Thymus (tissue), 11 donors: ENCODE results near the gene CMSS1. TPM values are rescaled to one million over a fixed set of nuclear protein-coding genes. Genes with fewer than 3 reads are reported as not detected.

Experiments used
- DNase-seq, 9 donors: peaks; one replicate each; pipeline ENCODE4 v3.0.0-alpha.2; 2013; ENCODE audit warnings: low spot score in 9 of 9, low read depth in 6 of 9, missing footprints in 1 of 9
- H3K27ac ChIP-seq, 2 donors: one replicate each; pipeline ENCODE4 v1.5.1; 2013; ENCODE audit warnings: control low read depth in 1 of 2, low read depth in 1 of 2, low read length in 1 of 2, mild to moderate bottlenecking in 1 of 2, moderate library complexity in 1 of 2
- H3K27me3 ChIP-seq, 2 donors: one replicate each; pipeline ENCODE4 v1.5.1; 2013; ENCODE audit warnings: low read length in 1 of 2; ENCODE audit not compliant: control insufficient read depth in 2 of 2, insufficient read depth in 1 of 2
- H3K36me3 ChIP-seq, 2 donors: one replicate each; pipeline ENCODE4 v1.5.1; 2013; ENCODE audit warnings: low read length in 1 of 2, mild to moderate bottlenecking in 1 of 2, moderate library complexity in 1 of 2; ENCODE audit not compliant: control insufficient read depth in 2 of 2, insufficient read depth in 2 of 2
- H3K4me1 ChIP-seq, 2 donors: one replicate each; pipeline ENCODE4 v1.5.1; 2013; ENCODE audit warnings: low read length in 2 of 2; ENCODE audit not compliant: control insufficient read depth in 2 of 2, insufficient read depth in 2 of 2
- H3K4me3 ChIP-seq, 2 donors: one replicate each; pipeline ENCODE4 v1.5.1; 2013; ENCODE audit warnings: low read length in 2 of 2, control low read depth in 1 of 2, mild to moderate bottlenecking in 1 of 2
- H3K9me3 ChIP-seq, 2 donors: one replicate each; pipeline ENCODE4 v1.5.1; 2013; ENCODE audit warnings: low read length in 1 of 2, mild to moderate bottlenecking in 1 of 2; ENCODE audit not compliant: control insufficient read depth in 2 of 2, insufficient read depth in 1 of 2
- WGBS: extraction: QIAGEN DNeasy Blood & Tissue Kit; methylation state at CpG from one replicate; pipeline ENCODE4 v1.1.7; 2013; 5-methylcytosine and 5-hydroxymethylcytosine counted together
- polyA plus RNA-seq: library from polyadenylated mRNA; stranded (reverse); fragments of 200-250 nt; gene quantifications from one replicate; pipeline ENCODE4 v1.2.3, GENCODE V29; 2013
- total RNA-seq: library from RNA; stranded (reverse); fragments of 120-200 nt; gene quantifications from one replicate; pipeline ENCODE4 v1.2.4, GENCODE V29; 2013
- donor health status: healthy.

The CMSS1 gene
- total and polyA plus RNA-seq, 2 donors = 27.3 to 39.0 TPM

DNA sequence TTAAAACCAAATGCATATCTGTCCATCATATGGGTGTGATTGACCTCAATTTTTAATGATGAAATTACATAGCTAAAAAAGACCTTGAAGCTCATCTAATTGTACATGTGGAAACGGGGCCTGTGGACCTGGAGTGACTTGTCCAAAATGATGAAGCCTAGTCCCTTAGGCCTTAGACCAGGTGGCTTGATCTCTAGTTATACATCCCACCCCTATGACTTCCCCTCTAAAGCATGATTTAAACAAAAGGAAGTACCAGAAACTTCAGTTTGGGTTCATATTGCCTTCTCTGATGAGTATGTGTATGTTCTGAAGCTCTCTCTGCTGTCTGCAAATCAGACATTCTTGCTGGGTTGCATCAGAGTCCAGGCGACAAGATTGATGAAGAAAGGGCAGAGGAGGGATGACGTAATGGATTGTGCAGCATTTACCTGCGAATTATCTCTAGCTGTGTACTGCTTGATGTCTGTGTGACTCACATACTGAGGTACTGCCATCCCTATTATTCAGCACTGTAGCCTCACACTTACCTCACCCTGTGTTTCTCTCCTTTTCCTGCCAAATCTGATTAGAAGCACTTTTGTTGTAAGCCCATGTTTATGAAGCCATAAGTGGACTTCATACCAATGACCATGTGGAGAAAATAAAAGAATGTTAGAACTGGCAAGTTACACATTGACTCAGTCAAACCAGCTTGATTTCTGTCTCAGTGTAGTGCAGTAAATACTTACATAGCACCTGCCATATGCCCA lies 185.1 kb downstream of the CMSS1 start:
- 95% methylated on average over 4 of the region's 4 CpGs for WGBS
- peaks cover 0 to 4% of the 10 kb centered on the region in 2 donors for H3K4me1 ChIP-seq
- H3K27me3 ChIP-seq = no peaks in the 10 kb centered on the region
- H3K27ac ChIP-seq = peak overlapping the region in 1 of 2 donors; percentile 9
- no peaks in the 10 kb centered on the region for H3K9me3 ChIP-seq
- no peak overlapping the region for H3K4me3 ChIP-seq
- no peak for DNase-seq
- H3K36me3 ChIP-seq = no peaks in the 10 kb centered on the region

DNA sequence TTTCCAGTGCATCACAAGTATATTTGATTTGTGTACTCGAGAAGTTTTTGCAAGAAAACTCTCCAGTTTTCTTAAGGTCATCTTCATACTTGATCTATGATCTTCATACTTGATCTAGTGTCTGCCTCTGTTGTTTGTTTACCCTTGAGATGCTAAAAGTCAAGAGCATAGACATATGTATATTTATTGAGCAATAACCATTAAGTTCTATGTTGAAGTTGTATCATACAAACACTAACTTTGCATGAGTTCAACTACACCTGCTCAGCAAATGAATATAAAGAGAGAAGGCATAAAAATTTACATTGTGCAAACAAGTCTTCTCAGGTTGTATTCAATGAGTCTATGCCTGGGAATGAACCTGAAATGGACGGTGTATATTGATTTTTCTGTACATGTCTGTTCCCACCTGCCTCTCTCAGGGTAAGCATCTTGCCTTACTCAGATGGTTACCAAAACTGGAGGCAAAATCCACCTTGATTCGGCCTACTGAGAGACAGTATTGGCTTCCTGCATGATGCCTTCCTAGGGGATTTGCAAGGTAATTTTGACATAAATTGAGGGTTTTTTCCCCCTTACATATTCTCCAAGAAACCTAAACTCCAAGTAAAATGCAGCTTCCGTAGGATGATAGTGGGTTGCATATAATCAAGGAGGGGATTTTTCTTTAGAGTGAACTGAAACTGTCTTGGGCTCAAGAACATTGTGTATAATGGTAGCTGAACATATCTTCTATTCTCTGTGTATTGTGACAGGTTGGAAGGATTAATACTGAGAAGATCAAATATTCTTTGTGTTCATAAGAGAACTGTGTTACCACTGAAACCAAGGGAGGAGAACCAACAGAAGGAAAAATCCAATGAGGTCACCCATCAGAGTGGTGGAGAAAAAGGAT lies 186.2 kb downstream of the CMSS1 start:
- Histone ChIP-seq H3K27me3 (no peaks in the 10 kb centered on the region), H3K36me3 (no peaks in the 10 kb centered on the region), H3K4me3 (no peak overlapping the region), H3K4me1 (peaks cover 0 to 4% of the 10 kb centered on the region in 2 donors), H3K27ac (no peak overlapping the region), H3K9me3 (no peaks in the 10 kb centered on the region)
- DNase-seq = no peak
- 96% methylated on average over 4 of the region's 4 CpGs for WGBS

DNA sequence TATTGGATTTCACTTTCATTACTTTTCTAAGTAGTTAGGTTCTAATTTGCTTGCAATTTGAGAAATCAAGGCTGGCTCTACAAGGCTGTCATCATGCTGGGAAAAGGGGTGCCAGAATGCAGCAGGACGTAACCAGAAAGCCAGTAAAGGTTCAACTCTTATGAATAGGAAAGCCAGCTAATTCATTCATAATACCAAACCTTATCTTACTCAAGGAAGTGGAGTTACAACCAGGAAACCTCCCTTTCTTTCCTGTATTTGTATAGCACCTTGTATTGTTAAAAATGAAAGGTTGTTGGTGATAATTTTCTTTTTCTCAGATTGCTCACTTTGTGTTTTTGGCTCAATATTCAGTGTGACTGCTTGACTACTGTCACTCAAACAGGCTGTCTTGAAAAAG lies 187.3 kb downstream of the CMSS1 start:
- no peak for DNase-seq
- Histone ChIP-seq H3K4me1 (peaks cover 0 to 4% of the 10 kb centered on the region in 2 donors), H3K27me3 (no peaks in the 10 kb centered on the region), H3K4me3 (no peak overlapping the region), H3K9me3 (no peaks in the 10 kb centered on the region), H3K27ac (no peak overlapping the region), H3K36me3 (no peaks in the 10 kb centered on the region)
- WGBS = 96% methylated on average over 1 of the region's 1 CpG

DNA sequence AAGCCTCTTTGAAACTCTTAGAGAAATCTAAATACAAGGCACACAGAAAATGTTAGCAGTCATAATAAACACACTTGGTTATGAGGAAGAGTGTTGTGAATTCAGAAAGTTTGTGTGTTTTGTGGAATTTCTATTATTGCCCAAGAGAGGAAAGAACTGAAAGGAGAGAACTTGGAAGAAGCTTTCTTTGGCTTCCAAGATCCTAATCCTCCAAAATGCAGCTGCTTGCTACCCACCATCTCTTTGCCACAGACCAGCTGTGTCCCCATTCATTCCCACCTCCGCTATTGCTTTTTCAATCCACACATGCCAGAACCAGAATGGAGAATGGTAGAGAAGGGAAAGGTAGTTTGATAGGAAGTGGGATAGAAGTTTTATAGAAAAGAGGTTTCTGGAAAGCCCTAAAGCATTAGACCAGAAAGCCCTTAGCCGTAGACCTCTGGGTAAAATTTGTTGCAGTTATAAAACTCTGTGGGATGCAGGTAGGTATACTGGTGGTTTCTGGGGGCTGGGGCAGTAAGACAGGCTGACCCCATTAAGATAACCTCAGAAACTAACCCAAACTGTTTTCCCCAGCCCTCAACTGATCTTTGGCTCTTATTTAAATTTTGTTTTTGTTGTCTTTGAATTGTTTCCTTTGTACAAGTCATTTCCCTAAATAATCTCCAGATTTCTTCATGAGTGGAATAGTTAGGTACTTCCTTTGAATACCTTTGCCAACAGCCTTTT lies 188.2 kb downstream of the CMSS1 start:
- no peaks in the 10 kb centered on the region for H3K36me3 ChIP-seq
- H3K27ac ChIP-seq = no peak overlapping the region
- 76% methylated on average over 2 of the region's 2 CpGs for WGBS
- H3K4me1 ChIP-seq = peaks cover 0 to 4% of the 10 kb centered on the region in 2 donors
- DNase-seq = no peak
- H3K27me3 ChIP-seq = no peaks in the 10 kb centered on the region
- no peak overlapping the region for H3K4me3 ChIP-seq
- H3K9me3 ChIP-seq = no peaks in the 10 kb centered on the region

DNA sequence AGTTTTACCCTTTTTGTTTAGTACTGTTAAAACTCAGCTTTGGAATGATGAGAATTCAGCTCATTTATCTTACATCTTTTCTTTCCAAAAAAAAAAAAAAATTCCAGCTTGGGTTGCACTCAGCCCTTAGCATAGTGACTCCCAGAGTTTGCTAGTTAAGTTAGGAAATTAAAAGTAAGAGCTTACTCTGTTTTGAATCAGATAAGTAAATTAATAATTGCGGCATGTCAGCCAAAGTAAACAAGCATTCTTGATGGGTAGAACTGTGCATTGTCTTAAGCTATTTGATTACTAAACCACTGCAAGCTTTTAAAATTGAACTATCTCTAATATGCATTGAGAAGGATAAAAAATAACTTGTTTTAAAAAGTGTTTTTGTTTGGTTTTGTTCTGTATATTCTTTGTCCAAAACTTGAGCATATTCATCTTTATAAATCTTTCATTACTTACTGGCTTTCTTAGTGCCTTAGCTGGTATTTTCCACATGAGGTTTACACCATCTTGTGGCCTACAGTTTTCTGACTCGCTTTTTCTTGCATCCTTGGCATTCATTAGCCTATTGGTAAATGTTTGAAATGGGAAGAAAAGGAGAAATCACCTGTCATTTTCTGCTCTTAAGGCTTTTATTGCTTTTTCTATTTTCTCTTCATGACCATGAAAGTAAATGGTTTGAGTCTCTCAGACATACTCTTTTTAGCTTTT lies 189.1 kb downstream of the CMSS1 start:
- DNase-seq = no peak
- H3K27ac ChIP-seq = no peak overlapping the region

DNA sequence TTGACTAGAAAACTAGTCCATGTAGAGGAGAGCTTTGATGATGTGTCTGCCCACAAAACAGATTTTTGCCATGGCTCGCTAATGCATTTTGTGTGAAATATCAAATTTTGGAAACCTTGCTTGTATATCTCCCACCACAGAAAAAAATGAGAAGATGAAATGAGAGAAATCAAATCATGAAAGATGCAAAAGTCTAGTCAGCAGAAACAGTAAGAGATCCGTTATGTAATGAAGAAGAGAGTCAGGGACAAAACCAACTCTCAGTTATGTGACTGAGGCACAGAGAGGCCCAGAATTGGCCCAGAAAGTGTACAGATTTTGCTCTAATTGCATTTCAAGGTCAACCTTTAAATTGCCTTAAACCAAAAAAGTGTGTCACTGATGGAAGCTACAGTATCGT lies 189.7 kb downstream of the CMSS1 start:
- Histone ChIP-seq H3K27me3 (no peaks in the 10 kb centered on the region), H3K9me3 (no peaks in the 10 kb centered on the region), H3K4me3 (no peak overlapping the region), H3K27ac (no peak overlapping the region), H3K4me1 (peaks cover 0 to 4% of the 10 kb centered on the region in 2 donors), H3K36me3 (no peaks in the 10 kb centered on the region)
- 97% methylated on average over 3 of the region's 3 CpGs for WGBS
- DNase-seq = no peak

More for the DNA sequence above, 189.1 kb downstream of the CMSS1 start:
- Histone ChIP-seq H3K4me3 (no peak overlapping the region), H3K9me3 (no peaks in the 10 kb centered on the region), H3K27me3 (no peaks in the 10 kb centered on the region), H3K4me1 (peaks cover 0 to 4% of the 10 kb centered on the region in 2 donors), H3K36me3 (no peaks in the 10 kb centered on the region)
- 94% methylated on average over 2 of the region's 2 CpGs for WGBS

DNA sequence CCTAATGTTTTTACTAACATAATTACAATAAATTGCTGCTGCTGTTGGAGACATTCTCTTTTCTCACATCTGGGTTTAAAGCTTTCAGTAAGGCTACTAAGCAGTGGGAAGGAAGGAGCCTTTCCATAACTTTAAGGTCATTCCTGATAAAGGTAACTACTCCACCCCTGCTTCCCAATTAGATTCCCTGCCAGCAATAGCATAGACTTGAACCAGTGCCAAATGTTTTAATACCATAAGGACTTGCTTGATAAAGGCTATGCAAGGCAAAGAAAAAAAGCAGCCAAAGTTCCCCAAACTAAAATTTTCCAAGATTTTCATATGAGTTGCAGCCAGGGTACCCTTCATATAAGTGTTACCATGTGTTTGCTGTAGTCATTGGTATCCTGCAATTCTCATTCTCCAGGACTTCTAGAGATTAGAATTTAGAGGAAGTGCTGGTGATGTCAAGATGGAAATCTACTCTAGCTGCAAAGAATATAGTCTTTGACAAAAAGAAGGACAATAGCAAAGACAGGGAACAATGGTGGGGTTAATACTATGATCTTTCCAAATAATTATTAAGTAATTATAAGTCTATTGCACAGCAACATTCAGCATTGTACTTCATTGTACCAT lies 190.5 kb downstream of the CMSS1 start:
- H3K27ac ChIP-seq = no peak overlapping the region
- DNase-seq = no peak
- no peaks in the 10 kb centered on the region for H3K36me3 ChIP-seq
- H3K9me3 ChIP-seq = no peaks in the 10 kb centered on the region
- no peaks in the 10 kb centered on the region for H3K27me3 ChIP-seq
- no peak overlapping the region for H3K4me3 ChIP-seq
- peaks cover 0 to 4% of the 10 kb centered on the region in 2 donors for H3K4me1 ChIP-seq

DNA sequence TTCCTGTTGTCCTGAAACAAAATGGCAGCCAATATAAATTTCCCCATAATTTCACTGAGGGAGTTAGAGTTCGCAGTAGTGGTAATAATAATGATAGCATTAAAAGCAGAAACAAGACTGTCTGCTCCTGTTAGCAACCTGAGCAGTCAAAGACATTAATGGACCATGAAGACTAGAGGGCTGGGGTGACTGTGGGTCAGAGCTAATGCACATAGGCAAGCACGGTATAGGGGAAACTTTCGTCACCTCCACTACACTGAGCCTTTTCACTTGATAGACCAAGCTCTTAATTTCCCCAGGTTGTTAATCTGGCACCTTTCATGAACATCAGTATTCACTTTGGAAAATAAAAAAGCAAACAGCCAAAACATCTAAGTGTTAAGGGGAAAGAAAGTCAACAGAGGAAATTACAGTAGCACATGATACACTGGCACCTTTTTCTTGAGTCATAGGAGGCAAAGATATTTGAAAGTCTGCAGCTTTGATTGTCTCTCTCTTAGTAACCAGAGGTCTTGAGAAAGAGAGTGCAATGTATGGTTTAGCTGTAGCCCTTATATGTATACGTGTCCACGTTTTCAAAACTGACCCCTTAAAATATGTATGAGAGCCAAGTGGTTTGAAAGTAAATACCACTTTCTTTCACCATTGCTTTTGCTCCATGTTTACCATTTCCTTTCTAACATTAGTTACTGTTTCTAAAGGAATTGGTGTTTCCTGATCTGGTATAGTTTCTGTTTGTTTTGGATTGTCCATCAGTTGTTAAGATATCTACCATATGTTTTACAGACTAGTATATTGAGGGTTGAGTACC lies 191.8 kb downstream of the CMSS1 start:
- WGBS = 86% methylated on average over 5 of the region's 5 CpGs
- no peaks in the 10 kb centered on the region for H3K36me3 ChIP-seq
- H3K4me3 ChIP-seq = no peak overlapping the region
- H3K27ac ChIP-seq = no peak overlapping the region
- H3K9me3 ChIP-seq = no peaks in the 10 kb centered on the region
- DNase-seq = no peak
- peaks cover 0 to 4% of the 10 kb centered on the region in 2 donors for H3K4me1 ChIP-seq
- H3K27me3 ChIP-seq = no peaks in the 10 kb centered on the region
